ENCODE results near the gene DAW1. TPM values are rescaled to one million over a fixed set of nuclear protein-coding genes. Genes with fewer than 3 reads are reported as not detected.

The DAW1 gene
- total RNA-seq, 4 donors from 2014 or later = 0.29 to 2.5 TPM; not detected in 2

DNA sequence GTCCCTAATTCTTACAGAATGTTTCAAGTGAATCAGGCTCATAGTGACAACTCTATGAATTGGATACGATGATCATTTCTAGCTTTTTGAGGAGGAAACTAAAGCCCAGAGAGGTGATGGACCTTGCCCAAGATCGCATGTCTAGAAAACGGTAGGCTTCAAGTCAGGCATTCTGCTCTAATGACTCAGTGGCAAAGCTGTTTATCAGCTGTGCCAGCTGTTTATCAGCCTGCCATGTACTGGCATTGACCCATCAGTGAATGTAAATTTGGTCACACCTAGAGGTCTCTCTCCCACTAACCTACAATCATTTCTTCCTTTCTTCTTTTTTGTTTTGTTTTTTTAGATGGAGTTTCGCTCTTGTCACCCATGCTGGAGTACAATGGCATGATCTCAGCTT, 6.1 kb upstream of the DAW1 start:
- H3K36me3 ChIP-seq = no peaks in the 10 kb centered on the region
- no peaks in the 10 kb centered on the region for H3K27me3 ChIP-seq
- intact Hi-C loops (cut with DNase I; ENCODE audit: low total_unique reads) = no loop called here
- H3K9me3 ChIP-seq = no peaks in the 10 kb centered on the region
- H3K4me3 ChIP-seq = no peak overlapping the region
- H3K27ac ChIP-seq = no peak overlapping the region
- TF ChIP-seq, protein P1, sequence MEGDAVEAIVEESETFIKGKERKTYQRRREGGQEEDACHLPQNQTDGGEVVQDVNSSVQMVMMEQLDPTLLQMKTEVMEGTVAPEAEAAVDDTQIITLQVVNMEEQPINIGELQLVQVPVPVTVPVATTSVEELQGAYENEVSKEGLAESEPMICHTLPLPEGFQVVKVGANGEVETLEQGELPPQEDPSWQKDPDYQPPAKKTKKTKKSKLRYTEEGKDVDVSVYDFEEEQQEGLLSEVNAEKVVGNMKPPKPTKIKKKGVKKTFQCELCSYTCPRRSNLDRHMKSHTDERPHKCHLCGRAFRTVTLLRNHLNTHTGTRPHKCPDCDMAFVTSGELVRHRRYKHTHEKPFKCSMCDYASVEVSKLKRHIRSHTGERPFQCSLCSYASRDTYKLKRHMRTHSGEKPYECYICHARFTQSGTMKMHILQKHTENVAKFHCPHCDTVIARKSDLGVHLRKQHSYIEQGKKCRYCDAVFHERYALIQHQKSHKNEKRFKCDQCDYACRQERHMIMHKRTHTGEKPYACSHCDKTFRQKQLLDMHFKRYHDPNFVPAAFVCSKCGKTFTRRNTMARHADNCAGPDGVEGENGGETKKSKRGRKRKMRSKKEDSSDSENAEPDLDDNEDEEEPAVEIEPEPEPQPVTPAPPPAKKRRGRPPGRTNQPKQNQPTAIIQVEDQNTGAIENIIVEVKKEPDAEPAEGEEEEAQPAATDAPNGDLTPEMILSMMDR (IDR thresholded peaks at IDR 0.05) = no peak
- TF ChIP-seq POLR2A (IDR thresholded peaks at IDR 0.05) = no peak
- no peak for DNase-seq
- no peaks in the 10 kb centered on the region for H3K4me1 ChIP-seq

DNA sequence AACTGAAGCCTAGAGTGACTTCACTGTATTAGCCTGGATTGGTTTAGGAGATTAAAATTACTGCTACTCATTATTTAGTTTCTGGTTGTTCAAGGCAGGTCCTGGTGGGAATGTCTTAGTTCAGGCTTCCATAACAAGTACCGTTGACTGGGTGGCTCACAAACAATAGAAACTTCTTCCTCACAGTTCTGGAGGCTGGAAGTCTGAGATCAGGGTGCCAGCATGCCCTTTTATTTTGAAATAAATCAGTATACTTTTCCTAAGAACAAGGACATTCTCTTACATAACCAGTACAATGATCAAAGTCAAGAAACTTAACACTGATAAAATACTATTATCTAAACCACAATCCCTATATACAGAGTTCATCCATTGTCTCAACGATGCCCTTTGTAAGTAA, 4.0 kb upstream of the DAW1 start:
- H3K36me3 ChIP-seq = no peaks in the 10 kb centered on the region
- no peak for DNase-seq
- no peaks in the 10 kb centered on the region for H3K9me3 ChIP-seq
- intact Hi-C loops (cut with DNase I; ENCODE audit: low total_unique reads) = no loop called here
- TF ChIP-seq POLR2A (IDR thresholded peaks at IDR 0.05) = no peak
- TF ChIP-seq, protein P1 (IDR thresholded peaks at IDR 0.05) = no peak
- no peak overlapping the region for H3K4me3 ChIP-seq
- no peaks in the 10 kb centered on the region for H3K4me1 ChIP-seq
- no peaks in the 10 kb centered on the region for H3K27me3 ChIP-seq
- no peak overlapping the region for H3K27ac ChIP-seq

DNA sequence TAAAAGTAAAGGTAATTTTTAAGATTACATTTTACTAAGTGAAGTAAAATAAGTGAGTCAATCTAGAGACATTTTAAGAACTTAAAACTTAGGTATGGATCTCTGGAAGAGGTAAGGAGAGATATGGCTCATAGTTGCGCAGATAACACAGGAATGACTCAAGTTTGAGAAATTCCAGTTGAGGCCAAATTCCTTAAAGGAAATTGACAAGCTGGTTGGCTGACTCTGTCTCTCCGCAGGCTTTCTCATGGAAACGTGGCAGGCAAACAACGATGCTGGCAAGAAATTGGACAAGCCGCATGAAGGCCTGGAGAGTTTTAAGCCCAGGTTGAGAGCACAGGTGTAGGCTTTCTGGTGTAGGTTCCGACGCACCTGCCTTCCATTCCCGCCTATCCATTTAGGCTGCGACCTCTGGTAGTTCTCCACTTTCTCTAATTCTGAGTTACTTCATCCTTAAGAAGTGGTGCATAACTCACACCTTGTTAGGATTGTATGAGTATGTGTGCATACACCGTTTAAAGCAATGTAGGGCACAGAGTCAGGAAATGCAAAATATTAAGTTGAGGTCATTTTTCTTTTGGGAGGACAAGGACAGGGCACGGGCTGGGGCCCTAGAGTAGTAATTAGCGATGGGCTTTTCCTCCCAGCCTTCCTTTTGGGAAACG, 589 bp upstream of the DAW1 start:
- Histone ChIP-seq H3K9me3 (no peaks in the 10 kb centered on the region), H3K4me1 (no peaks in the 10 kb centered on the region), H3K27me3 (no peaks in the 10 kb centered on the region), H3K4me3 (no peak overlapping the region), H3K36me3 (no peaks in the 10 kb centered on the region), H3K27ac (no peak overlapping the region)
- DNase-seq = no peak
- intact Hi-C loops (cut with DNase I; ENCODE audit: low total_unique reads) = no loop called here
- TF ChIP-seq POLR2A (IDR thresholded peaks at IDR 0.05) = no peak
- TF ChIP-seq, protein P1 (IDR thresholded peaks at IDR 0.05) = no peak

DNA sequence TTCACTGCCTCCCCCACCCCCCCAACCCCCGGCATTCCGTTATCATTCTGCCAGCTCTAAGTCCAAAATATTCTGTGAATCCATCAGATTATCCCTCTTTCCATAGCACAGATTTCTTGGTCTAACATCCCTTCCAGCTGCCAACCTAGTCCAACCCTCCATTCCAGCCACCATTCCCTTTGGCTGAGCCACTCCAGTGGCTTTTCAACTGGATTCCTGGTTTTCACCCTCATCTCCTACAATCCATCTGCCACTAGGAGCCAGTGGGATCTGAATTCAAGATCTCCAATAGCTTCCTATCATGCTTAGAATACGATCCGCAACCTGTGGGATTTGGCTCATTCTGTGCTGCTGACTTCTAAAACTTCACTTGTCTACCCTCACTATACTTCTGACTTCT, 1.2 kb downstream of the DAW1 start:
- no peaks in the 10 kb centered on the region for H3K36me3 ChIP-seq
- no peaks in the 10 kb centered on the region for H3K27me3 ChIP-seq
- H3K27ac ChIP-seq = no peak overlapping the region
- DNase-seq = no peak
- no peaks in the 10 kb centered on the region for H3K4me1 ChIP-seq
- no peaks in the 10 kb centered on the region for H3K9me3 ChIP-seq
- TF ChIP-seq, protein P1 (IDR thresholded peaks at IDR 0.05) = no peak
- TF ChIP-seq POLR2A (IDR thresholded peaks at IDR 0.05) = no peak
- H3K4me3 ChIP-seq = no peak overlapping the region
- intact Hi-C loops (cut with DNase I; ENCODE audit: low total_unique reads) = no loop called here

DNA sequence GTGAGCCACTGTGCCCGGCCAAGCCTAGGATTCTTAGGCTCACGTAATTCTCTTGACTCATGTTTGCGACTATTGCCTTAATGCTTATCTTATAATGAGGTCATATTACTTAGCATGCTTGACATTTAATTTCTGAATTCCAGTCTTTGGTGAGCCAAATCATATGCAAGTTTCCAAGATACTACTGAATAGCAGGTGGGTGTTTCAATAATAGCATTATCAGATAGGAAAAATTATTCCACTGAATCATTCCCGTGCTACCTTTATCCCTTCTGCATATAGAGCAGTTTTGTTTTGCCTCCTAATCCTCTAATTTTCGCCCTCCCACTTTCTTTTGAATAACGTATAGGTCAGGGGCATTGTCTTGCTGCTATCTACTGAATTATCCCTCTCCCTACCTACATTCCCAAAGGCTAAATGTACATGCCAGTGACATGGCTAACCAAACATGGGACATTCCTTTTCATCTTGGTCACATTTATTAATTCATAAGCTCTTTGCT, 4.9 kb downstream of the DAW1 start:
- intact Hi-C loops (cut with DNase I; ENCODE audit: low total_unique reads) = no loop called here
- TF ChIP-seq, protein P1 (IDR thresholded peaks at IDR 0.05) = no peak
- no peak for TF ChIP-seq POLR2A (IDR thresholded peaks at IDR 0.05)
- no peaks in the 10 kb centered on the region for H3K36me3 ChIP-seq
- H3K9me3 ChIP-seq = no peaks in the 10 kb centered on the region
- H3K27me3 ChIP-seq = no peaks in the 10 kb centered on the region
- no peak overlapping the region for H3K27ac ChIP-seq
- H3K4me1 ChIP-seq = no peaks in the 10 kb centered on the region
- no peak overlapping the region for H3K4me3 ChIP-seq
- DNase-seq = no peak

Data from uterus (tissue), 4 donors.